ENCODE results near the gene ARFGAP1.

DNA sequence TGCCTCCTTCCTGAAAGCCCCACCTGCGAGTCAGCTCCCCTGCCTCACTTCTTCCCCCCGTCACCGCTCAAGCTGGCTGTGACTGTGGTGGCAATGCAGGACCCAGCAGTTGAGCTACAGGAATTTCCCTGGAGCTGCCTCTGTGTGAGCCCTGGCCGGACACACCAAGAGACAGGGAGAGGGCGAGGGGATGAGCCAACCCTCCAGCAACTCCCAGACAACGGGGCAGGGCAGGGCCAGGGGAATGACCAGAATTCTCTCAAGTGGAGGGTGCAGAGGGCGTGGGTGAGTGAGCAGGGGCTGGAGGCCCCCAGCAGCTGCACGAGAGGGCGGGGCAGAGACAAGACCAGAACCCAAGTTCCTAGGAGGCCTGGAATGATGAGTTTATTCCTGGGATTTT, 4.9 kb upstream of the ARFGAP1 start:
- no peak for TF ChIP-seq ESRRA (CRISPR knock-in tag; IDR thresholded peaks at IDR 0.05; ENCODE audit: borderline replicate concordance)
- TF ChIP-seq, protein P1, sequence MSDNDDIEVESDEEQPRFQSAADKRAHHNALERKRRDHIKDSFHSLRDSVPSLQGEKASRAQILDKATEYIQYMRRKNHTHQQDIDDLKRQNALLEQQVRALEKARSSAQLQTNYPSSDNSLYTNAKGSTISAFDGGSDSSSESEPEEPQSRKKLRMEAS (CRISPR knock-in tag; IDR thresholded peaks at IDR 0.05), result no peak
